Heart right ventricle (tissue), 16 donors: ENCODE data around the gene HMGCLL1. TPM values are rescaled to one million over a fixed set of nuclear protein-coding genes. Genes with fewer than 3 reads are reported as not detected.
A peak's percentile ranks its signal among the peaks of the same experiment; 100 is the strongest.

Experiments used
- ATAC-seq, 8 donors: fragments of 200-7000 bp; cut with Tn5 transposase; one replicate each; pipeline ENCODE4 v1.9.1; 2020; ENCODE audit warnings: mild to moderate bottlenecking in 8 of 8, moderate library complexity in 8 of 8, moderate number of reproducible peaks in 1 of 8
- DNase-seq, 2 donors: peaks; one replicate each; pipeline ENCODE4 v3.0.0-alpha.2; 2020
- H3K27ac ChIP-seq, 10 donors: fragments of 200-600 bp; sonication (generic) in 2 of 10; one replicate each; pipeline versions ENCODE4 v1.5.0 to v1.8.0; 2020 to 2022; ENCODE audit warnings: mild to moderate bottlenecking in 3 of 10
- H3K27me3 ChIP-seq, 7 donors: fragments of 200-600 bp; one replicate each; pipeline ENCODE4 v1.8.0; 2021 to 2022; ENCODE audit warnings: mild to moderate bottlenecking in 2 of 7
- H3K36me3 ChIP-seq, 9 donors: fragments of 200-600 bp; sonication (generic) in 1 of 9; one replicate each; pipeline versions ENCODE4 v1.5.0 to v1.8.0; 2020 to 2022; ENCODE audit warnings: mild to moderate bottlenecking in 2 of 9
- H3K4me1 ChIP-seq, 9 donors: fragments of 200-600 bp; sonication (generic) in 1 of 9; one replicate each; pipeline versions ENCODE4 v1.5.0 to v1.8.0; 2020 to 2022; ENCODE audit warnings: mild to moderate bottlenecking in 4 of 9
- H3K4me3 ChIP-seq, 10 donors: fragments of 200-600 bp; sonication (generic) in 2 of 10; one replicate each; pipeline versions ENCODE4 v1.5.0 to v1.8.0; 2020 to 2022; ENCODE audit warnings: mild to moderate bottlenecking in 7 of 10, moderate library complexity in 2 of 10
- H3K9me3 ChIP-seq, 11 donors: fragments of 200-600 bp in 10 of 11; sonication (generic) in 2 of 11; one replicate each; pipeline versions ENCODE4 v1.5.0 to v1.8.0; 2013 to 2022; ENCODE audit warnings: mild to moderate bottlenecking in 2 of 11, control low read depth in 1 of 11, moderate library complexity in 1 of 11
- CTCF ChIP-seq, 9 donors: fragments of 200-600 bp; sonication (generic) in 2 of 9; IDR thresholded peaks; one replicate each; pipeline versions ENCODE4 v1.5.0 to v1.8.0; 2021 to 2022; ENCODE audit warnings: antibody characterized with exemption in 9 of 9, mild to moderate bottlenecking in 5 of 9, moderate library complexity in 1 of 9
- WGBS, 2 donors: extraction: QIAGEN DNeasy Blood & Tissue Kit; methylation state at CpG; one replicate each; pipeline ENCODE4 v1.1.7; 2013; ENCODE audit warnings: inconsistent platforms in 1 of 2; 5-methylcytosine and 5-hydroxymethylcytosine counted together
- intact Hi-C, 10 donors: fragments of 100-400 bp; cut with DNase I; formaldehyde crosslinking; loops; one replicate each; pipeline versions ENCODE4 v1.11.1 to v1.14.2; 2022
- polyA plus RNA-seq, 2 donors: library from polyadenylated mRNA; stranded (reverse); fragments of 200-250 nt; gene quantifications; one replicate each; pipeline ENCODE4 v1.2.3, GENCODE V29; 2013
- total RNA-seq, 10 donors: library from RNA; stranded (reverse); fragmentation: NEBNext Ultra II Directional in 3 of 10; extraction: Animal tissue kit (Norgen Biotek cat#: 25700) in 3 of 10; gene quantifications; one replicate each; pipeline versions ENCODE4 v1.2.1 to v1.2.4, GENCODE V29; 2021 to 2023
- donor health status: Arrhythmogenic right ventricular cardiomyopathy.
- donor health status: ischemic (EF 13 %, LVEDD 7.1; RV severe dilation, severe dysfunction).
- donor health status: healthy with polysubstance abuse.
- donor health status: DM: no; HTN: yes; CAD: no.
- donor health status: DM: no; HTN: no; CAD: no.
- donor health status: ischemic (EF 25% LVEDD 6.9; RV normal size, moderate dysfunction).
- donor health status: ischemic (EF 25% LVEDD 5.7; RV mildly dilated, moderate dysfunction).
- donor health status: healthy.
- donor health status: DM: yes; HTN: yes; CAD: no.
- donor health status: Ischemic cardiomyopathy.
- donor health status: ischemic (EF 35%, LVEDD 5.7; RV mildly dilated, moderate dysfunction).
- donor health status: nonischemic (EF 11% LVEDD 7.7; RV severe dilation, severe dysfunction).
- donor health status: DM: yes; HTN: yes; CAD: no.
- donor health status: PGD.
- donor health status: ischemic (EF 29% LVEDD 5.4; RV normal size, mild dysfunction).
- donor health status: nonischemic (EF 23%, LVEDD 6.1; RV moderate dilation, normal function).

Gene HMGCLL1
- total and polyA plus RNA-seq, 12 donors = 0.35 to 2.6 (median 1.1) TPM

DNA sequence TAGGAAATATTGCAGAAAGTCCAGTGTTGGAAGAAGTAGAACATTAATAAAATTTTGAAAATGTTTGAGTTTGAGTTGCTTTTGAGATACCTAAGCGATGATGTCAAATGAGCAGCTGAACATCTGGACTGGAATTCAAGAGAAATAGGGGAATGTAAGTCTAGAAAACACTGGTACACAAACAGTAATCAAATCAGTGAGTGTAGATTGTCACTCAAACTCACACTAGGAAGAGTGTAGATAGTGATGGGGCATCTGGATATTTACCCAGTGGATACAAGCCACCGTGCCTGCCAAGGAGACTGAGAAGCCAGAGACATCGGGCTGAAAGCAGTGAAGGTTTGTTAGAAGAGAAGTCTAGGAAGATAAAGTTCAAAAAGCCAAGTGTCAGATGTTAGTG, 2.2 kb downstream of the HMGCLL1 start:
- H3K36me3 ChIP-seq = no peaks in the 10 kb centered on the region
- H3K4me1 ChIP-seq = peaks cover 0 to 8% (median 0%) of the 10 kb centered on the region in 9 donors
- TF ChIP-seq CTCF (IDR thresholded peaks at IDR 0.05) = no peak
- peak overlapping the region in 4 of 10 donors; percentile 6 to 61 (median 12) for H3K4me3 ChIP-seq
- 50 to 61% methylated on average over 3 of the region's 3 CpGs for WGBS, 2 donors
- H3K27ac ChIP-seq = peak overlapping the region in 6 of 10 donors; percentile 2 to 83 (median 57)
- intact Hi-C loops = loop anchor here in 1 of 10 donors (5.0 kb wide), 1 partner anchor 305 kb away; no protein-coding TSS in a partner anchor
- DNase-seq (no peak), ATAC-seq (peak in 1 of 8 donors; percentile 19)
- peaks cover 0 to 29% (median 8%) of the 10 kb centered on the region in 11 donors for H3K9me3 ChIP-seq
- H3K27me3 ChIP-seq = peaks cover 0 to 12% (median 6%) of the 10 kb centered on the region in 7 donors

GRCh38 chr6:55574556-55574955, 4.4 kb downstream of the HMGCLL1 start:
- TF ChIP-seq CTCF (IDR thresholded peaks at IDR 0.05) = no peak
- Histone ChIP-seq H3K36me3 (no peaks in the 10 kb centered on the region), H3K27ac (no peak overlapping the region), H3K27me3 (peaks cover 0 to 12% (median 6%) of the 10 kb centered on the region in 7 donors), H3K9me3 (peaks cover 0 to 31% (median 8%) of the 10 kb centered on the region in 11 donors), H3K4me3 (no peak overlapping the region), H3K4me1 (peaks cover 0 to 19% (median 0%) of the 10 kb centered on the region in 9 donors)
- no peak for ATAC-seq
- intact Hi-C loops = no loop called here
- WGBS, 2 donors = 89 to 95% methylated on average over 2 of the region's 2 CpGs
- no peak for DNase-seq

DNA sequence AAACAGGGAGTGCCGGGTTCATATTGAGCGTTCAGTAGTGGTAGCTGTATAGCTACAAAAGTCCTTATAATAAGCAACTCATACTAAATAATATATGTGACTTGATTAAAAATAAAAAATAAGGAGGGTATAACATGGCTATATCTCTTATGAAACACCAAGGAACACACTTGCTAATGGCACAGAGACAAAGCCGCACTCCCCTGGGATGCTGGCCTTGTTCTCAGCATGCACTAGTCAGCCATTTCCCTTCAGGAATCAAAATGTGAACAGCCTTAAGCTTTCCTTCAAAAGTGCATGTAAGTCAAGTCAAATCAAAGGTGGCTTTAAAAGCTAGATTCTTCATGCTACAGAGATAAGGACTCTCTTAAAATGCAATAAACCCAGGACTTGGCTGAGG, 9.4 kb downstream of the HMGCLL1 start:
- peak in 3 of 8 donors; percentile 25 to 38 (median 28) for ATAC-seq
- intact Hi-C loops = loop anchor here in 2 of 10 donors (10.0 kb wide), 2 partner anchors 115 to 315 kb away; no protein-coding TSS in a partner anchor
- H3K9me3 ChIP-seq = peaks cover 0 to 28% (median 8%) of the 10 kb centered on the region in 11 donors
- H3K4me1 ChIP-seq = peaks cover 0 to 23% (median 0%) of the 10 kb centered on the region in 9 donors
- H3K27ac ChIP-seq = peak overlapping the region in 9 of 10 donors; percentile 31 to 68 (median 49)
- WGBS, 2 donors = 90 to 97% methylated on average over 3 of the region's 3 CpGs
- no peaks in the 10 kb centered on the region for H3K27me3 ChIP-seq
- no peak for TF ChIP-seq CTCF (IDR thresholded peaks at IDR 0.05)
- no peaks in the 10 kb centered on the region for H3K36me3 ChIP-seq
- peak in 1 of 2 donors; percentile 50 for DNase-seq
- H3K4me3 ChIP-seq = no peak overlapping the region

DNA sequence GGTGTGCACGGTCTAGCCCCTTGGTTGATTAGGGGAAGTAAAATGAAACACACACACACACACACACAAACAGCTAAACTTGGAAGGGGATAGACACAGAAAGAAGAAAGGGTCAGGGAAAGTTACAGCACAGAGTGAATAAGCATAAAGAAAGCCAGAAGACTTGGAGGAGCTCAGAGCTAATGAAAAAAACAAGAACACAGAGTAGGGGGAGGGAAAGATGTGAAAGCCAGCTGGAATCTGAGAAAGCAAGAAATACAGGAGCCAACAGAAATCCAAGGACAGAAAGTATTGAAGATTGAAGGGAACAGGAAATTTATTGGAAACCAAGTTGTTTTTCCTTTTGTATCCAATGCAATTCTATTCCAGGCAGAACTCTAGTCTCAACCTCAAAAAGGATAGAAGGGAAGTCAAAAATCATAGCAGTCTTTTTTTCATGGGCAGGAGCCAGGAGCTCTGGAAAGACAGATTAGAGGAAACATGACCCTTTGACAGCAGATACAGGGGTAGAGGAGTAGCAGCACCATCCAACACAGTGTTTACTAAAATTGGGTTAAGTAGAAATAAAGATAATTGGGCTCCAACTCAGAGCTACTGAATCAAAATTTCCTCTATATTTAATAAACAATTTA, 10.1 kb downstream of the HMGCLL1 start:
- Histone ChIP-seq H3K27me3 (no peaks in the 10 kb centered on the region), H3K27ac (peak overlapping the region; percentile 3 to 68 (median 52)), H3K36me3 (no peaks in the 10 kb centered on the region), H3K9me3 (peaks cover 0 to 21% (median 8%) of the 10 kb centered on the region in 11 donors), H3K4me3 (no peak overlapping the region), H3K4me1 (peaks cover 0 to 23% (median 0%) of the 10 kb centered on the region in 9 donors)
- peak in 1 of 2 donors; percentile 40 for DNase-seq
- WGBS, 2 donors = 42 to 68% methylated on average over 1 of the region's 1 CpG
- no peak for TF ChIP-seq CTCF (IDR thresholded peaks at IDR 0.05)
- intact Hi-C loops = loop anchor here in 2 of 10 donors (10.0 kb wide), 2 partner anchors 114 to 316 kb away; no protein-coding TSS in a partner anchor
- peak; percentile 69 to 97 (median 94) for ATAC-seq
